ENCODE data around the gene CLDN20. TPM values are rescaled to one million over a fixed set of nuclear protein-coding genes. Genes with fewer than 3 reads are reported as not detected.

Gene CLDN20
- total RNA-seq, 2 experiments from 2014 or later: not detected

DNA sequence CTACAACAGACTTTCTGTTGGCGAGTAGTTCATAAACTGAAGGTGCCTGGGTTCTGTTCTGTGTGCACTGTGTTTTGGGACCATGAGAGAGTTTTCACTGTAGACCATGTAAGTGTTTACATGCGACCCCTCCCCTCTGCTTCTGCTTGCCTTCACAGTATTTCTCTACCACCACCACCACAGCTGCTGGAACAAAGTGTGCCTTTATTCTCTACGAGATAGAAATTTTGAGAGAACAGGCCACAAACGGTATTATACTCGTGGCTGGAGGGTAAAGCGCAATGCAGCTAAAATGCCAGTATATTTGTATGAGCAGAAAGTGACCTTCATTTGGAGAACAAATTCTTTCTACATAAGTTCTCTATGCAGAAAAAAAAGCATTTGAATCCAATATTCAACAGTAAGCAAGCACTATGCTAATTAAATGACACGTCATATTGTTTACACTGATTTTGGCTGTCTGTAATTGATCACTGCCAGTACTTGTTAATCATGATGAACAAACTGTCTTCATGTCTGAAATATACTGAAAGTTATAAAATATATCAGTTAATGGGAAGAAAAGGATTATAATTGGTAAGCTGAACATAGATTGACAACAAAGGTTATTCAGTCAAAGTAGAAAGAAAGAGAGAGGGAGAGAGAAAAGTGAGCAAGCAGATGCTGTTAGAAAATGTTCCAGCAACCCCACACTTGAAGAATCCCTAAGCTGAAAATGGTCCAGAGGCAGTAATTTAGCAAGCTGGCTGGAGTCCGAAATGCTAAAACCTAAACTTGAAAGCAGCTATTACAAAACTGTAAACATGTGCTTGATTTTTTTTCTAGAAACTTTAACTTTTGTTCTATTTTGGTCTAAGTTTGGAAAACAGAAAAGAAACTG, 8.8 kb downstream of the CLDN20 start:
- peaks cover 6% of the 10 kb centered on the region for H3K4me1 Mint-ChIP-seq (ENCODE audit: low read depth)
- POLR2A ChIA-PET: no interaction called here
- no peaks in the 10 kb centered on the region for H3K27me3 Mint-ChIP-seq (ENCODE audit: low read depth)
- no peak overlapping the region for H3K4me3 Mint-ChIP-seq
- ATAC-seq: no peak
- no peaks in the 10 kb centered on the region for H3K9me3 Mint-ChIP-seq (ENCODE audit: insufficient read depth)
- no peak overlapping the region for H3K27ac Mint-ChIP-seq
- peaks cover 14% of the 10 kb centered on the region for H3K36me3 Mint-ChIP-seq (ENCODE audit: low read depth)
- no peak for DNase-seq
- CTCF ChIA-PET: interaction anchor here (1.6 kb wide), 1 partner anchor 16 kb away, joined by 5 read pairs; no protein-coding TSS in a partner anchor

DNA sequence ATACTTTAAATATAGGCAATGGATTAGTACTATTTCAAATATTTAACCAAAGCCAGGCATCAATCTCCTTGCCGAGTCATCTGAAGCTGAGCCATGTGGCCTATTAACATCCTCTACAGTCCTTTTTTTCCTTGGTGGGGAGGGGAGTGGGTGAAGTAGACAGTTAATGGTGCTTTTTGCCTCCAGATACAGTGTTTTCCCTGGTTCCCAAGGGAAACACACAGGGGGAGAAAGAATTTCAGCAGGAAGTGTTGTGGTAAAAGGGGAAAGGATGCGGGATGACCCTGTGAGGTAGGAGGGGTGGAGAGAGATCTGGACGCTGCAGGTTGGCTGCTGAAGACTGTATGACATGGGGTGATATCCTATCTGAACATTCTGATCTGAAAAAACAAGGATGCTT, 9.6 kb downstream of the CLDN20 start:
- Mint-ChIP-seq H3K4me1 (ENCODE audit: low read depth) (peaks cover under 1% of the 10 kb centered on the region), H3K36me3 (ENCODE audit: low read depth) (peaks cover 14% of the 10 kb centered on the region), H3K27ac (no peak overlapping the region), H3K9me3 (ENCODE audit: insufficient read depth) (no peaks in the 10 kb centered on the region), H3K4me3 (no peak overlapping the region), H3K27me3 (ENCODE audit: low read depth) (no peaks in the 10 kb centered on the region)
- ATAC-seq (no peak), DNase-seq (no peak)
- ChIA-PET POLR2A (no interaction called here), CTCF (interaction anchor here (1.6 kb wide), 1 partner anchor 16 kb away, joined by 5 read pairs; no protein-coding TSS in a partner anchor)

DNA sequence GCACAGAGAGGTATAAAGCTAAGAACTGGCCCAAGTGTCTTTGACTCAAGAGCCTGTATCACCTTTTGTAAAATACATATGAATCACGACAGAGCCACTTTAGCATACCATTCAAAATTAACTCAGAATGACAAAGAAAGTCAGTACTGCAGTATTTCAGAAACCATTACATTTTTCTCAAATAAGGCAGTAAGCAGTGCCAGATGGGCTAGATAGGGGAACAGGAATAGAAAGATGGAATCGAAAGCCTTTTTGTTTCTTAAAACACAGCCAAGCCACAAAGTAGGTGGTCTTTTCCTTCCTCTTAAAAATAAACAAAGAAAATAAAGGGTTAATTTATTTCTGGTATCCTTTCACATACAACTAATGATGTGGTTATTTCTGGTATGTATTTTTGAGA, 10.3 kb downstream of the CLDN20 start:
- ATAC-seq (no peak), DNase-seq (no peak)
- Mint-ChIP-seq H3K27me3 (ENCODE audit: low read depth) (no peaks in the 10 kb centered on the region), H3K36me3 (ENCODE audit: low read depth) (peaks cover 20% of the 10 kb centered on the region), H3K27ac (no peak overlapping the region), H3K4me1 (ENCODE audit: low read depth) (no peaks in the 10 kb centered on the region), H3K4me3 (no peak overlapping the region), H3K9me3 (ENCODE audit: insufficient read depth) (no peaks in the 10 kb centered on the region)
- ChIA-PET POLR2A (no interaction called here), CTCF (no interaction called here)

DNA sequence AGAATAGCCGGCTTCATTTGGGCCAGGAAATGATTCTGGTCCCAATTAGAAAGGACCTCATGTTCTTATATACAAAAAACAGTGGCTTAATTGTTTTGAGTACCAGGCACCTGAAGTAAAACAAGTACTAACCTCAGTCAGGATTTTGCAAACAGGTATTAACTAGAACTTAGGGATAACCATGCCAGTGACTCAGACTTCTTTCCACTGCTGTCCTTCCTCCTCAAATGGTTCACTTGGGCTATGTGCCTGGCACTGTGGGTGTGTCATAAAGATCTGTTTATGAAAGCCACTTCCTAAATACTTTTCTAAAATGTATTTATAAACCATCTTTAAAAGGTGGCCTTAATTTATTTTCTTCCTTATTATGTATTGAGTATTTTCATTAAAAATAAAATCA, 10.7 kb downstream of the CLDN20 start:
- Mint-ChIP-seq H3K36me3 (ENCODE audit: low read depth) (peaks cover 23% of the 10 kb centered on the region), H3K9me3 (ENCODE audit: insufficient read depth) (no peaks in the 10 kb centered on the region), H3K4me1 (ENCODE audit: low read depth) (no peaks in the 10 kb centered on the region), H3K4me3 (no peak overlapping the region), H3K27ac (no peak overlapping the region), H3K27me3 (ENCODE audit: low read depth) (no peaks in the 10 kb centered on the region)
- ChIA-PET CTCF (no interaction called here), POLR2A (no interaction called here)
- no peak for ATAC-seq
- no peak for DNase-seq

- Mint-ChIP-seq H3K9me3 (ENCODE audit: insufficient read depth) (no peaks in the 10 kb centered on the region), H3K4me3 (no peak overlapping the region), H3K4me1 (ENCODE audit: low read depth) (no peaks in the 10 kb centered on the region), H3K27me3 (ENCODE audit: low read depth) (no peaks in the 10 kb centered on the region), H3K27ac (no peak overlapping the region), H3K36me3 (ENCODE audit: low read depth) (peaks cover 24% of the 10 kb centered on the region)
- ChIA-PET CTCF (interaction anchor here (1.0 kb wide), 1 partner anchor 17 kb away, joined by 3 read pairs; no protein-coding TSS in a partner anchor), POLR2A (no interaction called here)
- ATAC-seq: no peak
- DNase-seq: no peak
Observed at GRCh38 chr6:155275808-155276480, 12.1 kb downstream of the CLDN20 start.

DNA sequence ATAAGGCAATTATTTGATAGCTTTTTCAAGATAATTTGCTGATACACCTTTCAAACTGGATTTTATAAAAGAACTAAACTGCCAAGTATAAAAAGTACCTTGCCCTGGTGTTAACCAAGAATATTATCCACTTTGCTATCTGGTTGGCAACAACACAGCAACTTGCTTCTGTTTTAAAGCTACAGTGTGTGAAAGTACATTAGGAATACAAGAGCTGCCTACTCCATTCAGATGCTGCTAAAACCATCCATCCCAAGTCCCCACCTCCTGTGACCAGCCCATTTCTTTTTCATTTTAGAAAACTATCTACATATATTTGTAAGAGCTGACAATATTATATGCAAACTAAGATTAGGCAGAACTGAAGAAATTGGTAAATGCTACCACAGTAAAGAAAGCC, 12.8 kb downstream of the CLDN20 start:
- Mint-ChIP-seq H3K4me3 (no peak overlapping the region), H3K36me3 (ENCODE audit: low read depth) (peaks cover 24% of the 10 kb centered on the region), H3K27me3 (ENCODE audit: low read depth) (no peaks in the 10 kb centered on the region), H3K27ac (no peak overlapping the region), H3K4me1 (ENCODE audit: low read depth) (no peaks in the 10 kb centered on the region), H3K9me3 (ENCODE audit: insufficient read depth) (no peaks in the 10 kb centered on the region)
- ATAC-seq (no peak), DNase-seq (no peak)
- ChIA-PET CTCF (interaction anchor here (2.2 kb wide), 1 partner anchor 9 kb away, joined by 7 read pairs; no protein-coding TSS in a partner anchor), POLR2A (no interaction called here)

DNA sequence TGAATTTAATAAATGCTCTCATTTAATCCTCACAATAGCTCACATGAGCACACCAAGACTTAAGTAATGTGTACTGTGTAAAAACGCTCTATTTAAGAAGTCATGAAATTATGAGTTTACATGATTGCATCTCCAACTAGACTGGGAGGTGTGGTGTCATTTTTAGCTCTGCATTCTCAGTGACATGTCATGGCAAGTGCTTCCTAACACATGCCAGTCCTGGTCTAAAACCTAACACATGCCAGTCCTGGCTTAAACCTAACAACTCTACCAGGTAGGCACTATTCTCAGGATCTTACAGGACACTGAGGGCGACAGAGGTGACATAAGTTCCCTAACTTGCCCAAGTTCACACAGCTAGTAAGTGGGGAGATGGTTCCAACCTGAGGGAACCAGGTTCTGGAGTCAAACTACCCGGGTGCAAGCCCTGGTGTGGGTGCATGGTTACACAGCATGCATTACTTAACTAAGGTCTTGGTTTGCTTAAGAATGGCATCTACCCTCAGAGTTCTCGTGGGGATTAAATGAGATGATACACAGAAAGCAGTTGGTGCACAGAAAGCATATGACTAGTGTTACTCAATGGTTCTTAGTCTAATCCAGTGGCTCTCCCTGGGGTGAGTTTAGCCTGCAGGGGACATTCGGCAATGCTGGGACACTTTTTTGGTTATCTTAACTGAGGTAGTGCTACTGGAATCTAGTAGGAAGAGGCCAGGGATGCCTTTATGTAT, 14.7 kb downstream of the CLDN20 start:
- Mint-ChIP-seq H3K27ac (no peak overlapping the region), H3K36me3 (ENCODE audit: low read depth) (peaks cover 26% of the 10 kb centered on the region), H3K27me3 (ENCODE audit: low read depth) (no peaks in the 10 kb centered on the region), H3K4me1 (ENCODE audit: low read depth) (no peaks in the 10 kb centered on the region), H3K4me3 (no peak overlapping the region), H3K9me3 (ENCODE audit: insufficient read depth) (no peaks in the 10 kb centered on the region)
- POLR2A ChIA-PET: no interaction called here
- no peak for DNase-seq
- no peak for ATAC-seq
- CTCF ChIA-PET: interaction anchor here (2.2 kb wide), 1 partner anchor 10 kb away, joined by 7 read pairs; no protein-coding TSS in a partner anchor

DNA sequence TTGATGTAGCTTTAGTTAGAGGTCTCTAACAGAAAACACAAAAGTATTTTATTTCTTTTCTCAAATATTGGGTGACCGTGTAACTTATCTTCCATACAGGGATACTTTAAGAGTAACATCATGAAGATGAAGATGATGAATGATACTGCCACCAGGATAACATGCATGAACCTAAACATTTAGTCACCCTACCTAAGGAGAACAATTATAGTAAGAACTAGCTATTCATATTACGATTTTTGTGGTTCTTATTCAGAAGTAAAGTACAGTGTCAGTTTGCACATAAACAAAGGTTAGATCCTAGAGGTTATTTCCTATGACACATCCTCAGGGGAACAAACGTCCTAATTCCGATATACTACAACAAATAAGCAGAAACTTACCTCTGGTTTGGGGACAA, 21.0 kb downstream of the CLDN20 start:
- ChIA-PET POLR2A (no interaction called here), CTCF (interaction anchor here (1.0 kb wide), 1 partner anchor 22 kb away, joined by 3 read pairs; no protein-coding TSS in a partner anchor)
- ATAC-seq (no peak), DNase-seq (no peak)
- Mint-ChIP-seq H3K27me3 (ENCODE audit: low read depth) (no peaks in the 10 kb centered on the region), H3K4me3 (no peak overlapping the region), H3K36me3 (ENCODE audit: low read depth) (peaks cover 31% of the 10 kb centered on the region), H3K27ac (no peak overlapping the region), H3K9me3 (ENCODE audit: insufficient read depth) (no peaks in the 10 kb centered on the region), H3K4me1 (ENCODE audit: low read depth) (peaks cover 2% of the 10 kb centered on the region)

GRCh38 chr6:155287762-155288161, 23.9 kb downstream of the CLDN20 start:
- ATAC-seq (no peak), DNase-seq (no peak)
- ChIA-PET POLR2A (no interaction called here), CTCF (interaction anchor here (1.0 to 2.5 kb wide), 3 partner anchors 11 to 32 kb away, joined by 3 to 10 read pairs (median 4); no protein-coding TSS in a partner anchor)
- H3K4me3 Mint-ChIP-seq: no peak overlapping the region
- H3K27me3 Mint-ChIP-seq (ENCODE audit: low read depth): no peaks in the 10 kb centered on the region
- peaks cover 2% of the 10 kb centered on the region for H3K4me1 Mint-ChIP-seq (ENCODE audit: low read depth)
- peaks cover 40% of the 10 kb centered on the region for H3K36me3 Mint-ChIP-seq (ENCODE audit: low read depth)
- no peaks in the 10 kb centered on the region for H3K9me3 Mint-ChIP-seq (ENCODE audit: insufficient read depth)
- no peak overlapping the region for H3K27ac Mint-ChIP-seq

DNA sequence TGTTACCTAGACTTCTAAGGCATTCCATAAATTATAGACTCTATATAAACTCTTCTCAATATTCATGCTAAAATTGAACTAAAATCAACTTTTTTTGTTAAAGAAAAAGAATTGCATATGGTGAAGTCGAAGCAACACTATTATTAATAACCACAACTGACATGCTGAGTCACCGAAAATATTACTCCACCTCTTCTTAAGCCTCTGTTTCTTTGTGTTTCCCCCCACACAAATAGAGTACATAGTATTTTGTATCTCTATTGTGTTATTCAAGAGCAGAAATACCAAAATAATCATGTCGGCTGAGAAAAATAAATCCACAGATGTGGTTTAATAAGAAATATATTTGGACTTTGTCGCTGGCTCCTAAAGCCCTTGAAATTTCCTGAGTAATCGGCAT, 26.7 kb downstream of the CLDN20 start:
- H3K9me3 Mint-ChIP-seq (ENCODE audit: insufficient read depth): no peaks in the 10 kb centered on the region
- H3K36me3 Mint-ChIP-seq (ENCODE audit: low read depth): peaks cover 42% of the 10 kb centered on the region
- DNase-seq: no peak
- no peak overlapping the region for H3K4me3 Mint-ChIP-seq
- H3K27ac Mint-ChIP-seq: no peak overlapping the region
- ChIA-PET POLR2A (no interaction called here), CTCF (no interaction called here)
- ATAC-seq: no peak
- no peaks in the 10 kb centered on the region for H3K27me3 Mint-ChIP-seq (ENCODE audit: low read depth)
- peaks cover 2% of the 10 kb centered on the region for H3K4me1 Mint-ChIP-seq (ENCODE audit: low read depth)

GRCh38 chr6:155291291-155291690, 27.5 kb downstream of the CLDN20 start:
- Mint-ChIP-seq H3K27me3 (ENCODE audit: low read depth) (no peaks in the 10 kb centered on the region), H3K9me3 (ENCODE audit: insufficient read depth) (no peaks in the 10 kb centered on the region), H3K4me1 (ENCODE audit: low read depth) (peaks cover 2% of the 10 kb centered on the region), H3K4me3 (no peak overlapping the region), H3K36me3 (ENCODE audit: low read depth) (peaks cover 47% of the 10 kb centered on the region), H3K27ac (no peak overlapping the region)
- ChIA-PET POLR2A (no interaction called here), CTCF (no interaction called here)
- DNase-seq (no peak), ATAC-seq (no peak)

- peaks cover 6% of the 10 kb centered on the region for H3K4me1 Mint-ChIP-seq (ENCODE audit: low read depth)
- H3K36me3 Mint-ChIP-seq (ENCODE audit: low read depth): peaks cover 58% of the 10 kb centered on the region
- ChIA-PET CTCF (interaction anchor here (0.7 kb wide), 2 partner anchors 9 to 115 kb away, joined by 3 read pairs; no protein-coding TSS in a partner anchor), POLR2A (no interaction called here)
- no peak overlapping the region for H3K4me3 Mint-ChIP-seq
- H3K9me3 Mint-ChIP-seq (ENCODE audit: insufficient read depth): no peaks in the 10 kb centered on the region
- no peak overlapping the region for H3K27ac Mint-ChIP-seq
- ATAC-seq: no peak
- DNase-seq: no peak
- no peaks in the 10 kb centered on the region for H3K27me3 Mint-ChIP-seq (ENCODE audit: low read depth)
Observed at GRCh38 chr6:155292711-155293110, 28.9 kb downstream of the CLDN20 start.
